Measurements from ENCODE around the gene NHERF1. TPM values are rescaled to one million over a fixed set of nuclear protein-coding genes. Genes with fewer than 3 reads are reported as not detected.

NHERF1 gene
- total RNA-seq, 2 experiments from 2014 or later = 241 to 244 TPM

DNA sequence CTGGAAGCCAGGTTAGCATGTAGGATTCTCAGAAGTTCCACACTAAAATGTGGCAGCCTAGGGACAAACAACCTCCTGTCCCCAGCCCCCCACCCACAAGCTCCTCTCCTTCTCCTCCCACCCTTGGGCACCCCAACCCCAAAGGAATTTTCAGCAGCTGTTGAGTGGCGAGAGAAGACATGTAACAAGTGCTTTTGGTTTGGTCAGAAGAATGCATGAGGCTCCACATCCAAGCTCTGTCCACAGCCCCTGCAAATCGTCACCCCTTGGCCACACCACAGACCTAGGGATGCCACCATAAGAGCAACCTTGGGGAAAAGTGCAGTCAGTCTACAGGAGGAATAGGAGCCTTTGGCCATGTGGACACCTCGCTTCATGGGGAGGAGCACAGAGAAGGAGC is 23.3 kb upstream of the NHERF1 start:
- no peak for DNase-seq
- no peak overlapping the region for H3K4me3 Mint-ChIP-seq
- H3K27me3 Mint-ChIP-seq = peaks cover 31% of the 10 kb centered on the region
- no peaks in the 10 kb centered on the region for H3K36me3 Mint-ChIP-seq
- POLR2A ChIA-PET = no interaction called here
- H3K4me1 Mint-ChIP-seq = peaks cover 7% of the 10 kb centered on the region
- no peak overlapping the region for H3K27ac Mint-ChIP-seq
- ATAC-seq (ENCODE audit: low read depth) = no peak
- no peaks in the 10 kb centered on the region for H3K9me3 Mint-ChIP-seq

DNA sequence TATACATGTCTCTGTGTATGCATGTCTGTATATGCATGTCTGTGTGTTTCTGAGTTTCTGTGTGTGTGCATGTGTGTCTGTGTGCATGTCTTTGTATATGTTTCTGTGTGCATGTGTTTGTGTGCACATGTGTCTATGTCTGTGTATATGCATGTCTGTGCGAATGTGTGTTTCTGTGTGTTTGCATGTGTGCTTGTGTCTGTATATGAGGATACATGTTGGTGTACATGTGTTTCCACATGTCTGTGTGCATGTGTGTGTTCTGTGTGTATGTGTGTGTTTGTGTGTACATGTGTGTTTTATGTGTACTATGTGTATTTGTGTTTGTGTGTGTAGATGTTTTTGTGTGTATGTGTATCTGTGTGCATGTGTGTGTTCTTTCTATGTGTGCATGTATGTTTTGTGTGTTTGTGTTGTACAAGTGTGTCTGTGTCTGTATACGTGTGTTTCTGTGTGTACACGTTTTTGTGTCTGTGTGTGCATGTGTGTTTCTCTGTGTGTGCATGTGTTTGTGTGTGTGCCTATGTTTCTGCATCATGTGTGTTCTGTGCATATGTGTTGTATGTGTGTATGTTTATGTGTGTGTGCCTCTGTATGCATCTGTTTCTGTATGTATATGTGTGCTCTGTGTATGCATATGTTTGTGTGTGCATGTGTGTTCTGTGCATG is 20.3 kb upstream of the NHERF1 start:
- Mint-ChIP-seq H3K27ac (no peak overlapping the region), H3K9me3 (no peaks in the 10 kb centered on the region), H3K4me3 (no peak overlapping the region), H3K36me3 (no peaks in the 10 kb centered on the region), H3K4me1 (peaks cover 17% of the 10 kb centered on the region), H3K27me3 (peaks cover 9% of the 10 kb centered on the region)
- POLR2A ChIA-PET = no interaction called here
- no peak for ATAC-seq (ENCODE audit: low read depth)
- no peak for DNase-seq

DNA sequence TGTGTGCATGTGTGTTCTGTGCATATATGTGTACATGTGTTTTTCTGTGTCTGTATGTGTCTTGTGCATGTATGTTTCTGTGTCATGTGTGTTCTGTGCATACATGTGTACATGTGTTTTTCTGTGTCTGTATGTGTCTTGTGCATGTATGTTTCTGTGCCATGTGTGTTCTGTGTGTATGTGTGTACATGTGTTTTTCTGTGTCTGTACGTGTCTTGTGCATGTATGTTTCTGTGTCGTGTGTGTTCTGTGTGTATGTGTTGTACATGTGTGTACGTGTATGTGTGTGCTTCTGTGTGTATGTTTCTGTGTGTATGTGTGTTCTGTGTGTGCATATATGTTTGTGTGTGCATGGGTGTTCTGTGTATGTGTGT is 19.7 kb upstream of the NHERF1 start:
- Mint-ChIP-seq H3K4me3 (no peak overlapping the region), H3K4me1 (peaks cover 17% of the 10 kb centered on the region), H3K27me3 (peaks cover 9% of the 10 kb centered on the region), H3K36me3 (no peaks in the 10 kb centered on the region), H3K27ac (no peak overlapping the region), H3K9me3 (no peaks in the 10 kb centered on the region)
- ATAC-seq (ENCODE audit: low read depth) (no peak), DNase-seq (no peak)
- POLR2A ChIA-PET = no interaction called here

DNA sequence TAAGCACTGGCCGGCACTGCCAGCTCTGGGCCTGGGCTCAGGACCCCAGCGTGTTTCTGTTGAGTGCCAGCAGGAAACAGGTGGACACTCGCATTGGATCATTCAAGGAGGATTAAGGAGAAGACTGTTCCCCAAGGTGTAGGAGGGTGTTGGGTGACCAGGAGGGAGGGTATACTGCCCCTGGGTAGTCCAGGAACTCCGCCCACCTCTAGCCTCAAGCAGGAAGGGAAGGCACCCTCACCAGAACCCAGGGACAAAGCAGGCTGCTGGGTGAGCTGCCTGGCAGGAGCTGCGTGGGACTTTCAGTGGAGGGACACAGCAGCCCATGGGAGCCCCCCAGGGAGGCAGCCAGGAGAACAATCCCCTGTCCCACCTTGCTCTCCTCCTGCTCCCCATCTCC is 19.1 kb upstream of the NHERF1 start:
- Mint-ChIP-seq H3K27me3 (peaks cover 10% of the 10 kb centered on the region), H3K4me3 (no peak overlapping the region), H3K9me3 (peaks cover 1% of the 10 kb centered on the region), H3K36me3 (no peaks in the 10 kb centered on the region), H3K27ac (no peak overlapping the region), H3K4me1 (peaks cover 14% of the 10 kb centered on the region)
- DNase-seq = no peak
- POLR2A ChIA-PET = no interaction called here
- no peak for ATAC-seq (ENCODE audit: low read depth)

DNA sequence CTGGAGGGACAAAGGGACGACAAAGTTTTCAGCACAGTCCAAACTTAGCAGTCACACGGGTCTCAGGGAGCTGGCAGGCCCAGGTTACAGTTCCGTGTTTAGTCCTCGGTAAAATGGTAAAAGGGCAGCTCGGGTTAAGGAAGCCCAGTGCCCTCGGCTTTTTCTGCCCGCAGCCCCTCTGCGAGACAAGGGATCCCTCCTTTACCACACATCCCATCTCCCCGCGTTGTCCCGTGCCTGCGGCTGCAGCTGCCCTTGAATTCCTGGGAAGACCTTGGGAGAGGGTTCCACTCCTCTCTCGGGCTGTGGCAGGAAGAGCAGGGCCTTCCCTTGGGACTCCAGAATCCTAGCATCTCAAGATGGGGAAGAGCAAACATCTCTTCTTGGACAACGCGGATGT is 18.6 kb upstream of the NHERF1 start:
- peaks cover 1% of the 10 kb centered on the region for H3K9me3 Mint-ChIP-seq
- H3K4me3 Mint-ChIP-seq = peak overlapping the region; percentile 14
- no peak for DNase-seq
- POLR2A ChIA-PET = no interaction called here
- peaks cover 17% of the 10 kb centered on the region for H3K4me1 Mint-ChIP-seq
- H3K27me3 Mint-ChIP-seq = peaks cover 12% of the 10 kb centered on the region
- H3K36me3 Mint-ChIP-seq = no peaks in the 10 kb centered on the region
- no peak for ATAC-seq (ENCODE audit: low read depth)
- no peak overlapping the region for H3K27ac Mint-ChIP-seq

DNA sequence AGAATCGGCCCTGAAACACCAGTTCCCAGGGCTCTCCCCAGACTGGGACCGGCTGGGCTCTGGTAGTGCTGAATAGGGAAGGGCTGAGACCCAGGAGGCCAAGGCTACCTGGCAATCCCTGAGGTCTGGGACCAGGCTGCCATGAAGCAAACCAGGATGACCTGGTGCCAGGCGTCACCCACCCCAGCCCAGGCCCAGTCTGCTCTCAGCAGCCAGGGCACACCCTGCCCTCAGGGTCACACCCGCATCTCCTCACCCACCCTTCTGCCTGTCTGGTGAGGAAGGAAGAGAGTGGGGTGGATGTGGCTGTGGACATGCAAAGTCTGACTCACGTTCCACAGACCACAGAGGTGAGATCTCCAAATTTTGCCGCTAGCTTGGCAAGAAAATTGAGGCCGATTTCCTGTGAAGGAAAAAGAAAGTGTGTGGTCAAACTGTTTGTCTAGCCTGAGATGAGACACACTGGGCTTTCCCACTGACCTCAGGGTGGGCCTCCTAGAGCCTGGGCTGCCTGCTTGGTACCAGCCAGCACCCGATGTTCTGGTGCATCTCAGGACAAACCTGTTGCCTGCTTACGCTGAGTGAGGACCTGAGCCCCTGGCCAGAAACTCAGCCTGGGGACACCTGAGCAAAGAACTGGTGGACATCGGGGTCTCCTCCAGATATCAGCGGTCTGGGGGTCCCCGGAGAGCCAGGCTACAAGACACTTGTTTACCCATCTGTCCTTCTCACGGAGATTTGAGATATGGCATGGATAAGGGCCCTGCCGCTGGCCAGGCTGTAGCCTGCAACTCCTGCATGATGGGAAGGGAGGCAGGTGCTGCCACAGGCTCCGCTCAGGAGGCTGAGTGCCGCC is 17.7 kb upstream of the NHERF1 start:
- H3K4me3 Mint-ChIP-seq = peak overlapping the region; percentile 37
- peak overlapping the region; percentile 46 for H3K27ac Mint-ChIP-seq
- POLR2A ChIA-PET = no interaction called here
- H3K4me1 Mint-ChIP-seq = peaks cover 21% of the 10 kb centered on the region
- H3K9me3 Mint-ChIP-seq = peaks cover 1% of the 10 kb centered on the region
- peak; percentile 62 for DNase-seq
- H3K27me3 Mint-ChIP-seq = peaks cover 13% of the 10 kb centered on the region
- peak; percentile 78 for ATAC-seq (ENCODE audit: low read depth)
- H3K36me3 Mint-ChIP-seq = no peaks in the 10 kb centered on the region

DNA sequence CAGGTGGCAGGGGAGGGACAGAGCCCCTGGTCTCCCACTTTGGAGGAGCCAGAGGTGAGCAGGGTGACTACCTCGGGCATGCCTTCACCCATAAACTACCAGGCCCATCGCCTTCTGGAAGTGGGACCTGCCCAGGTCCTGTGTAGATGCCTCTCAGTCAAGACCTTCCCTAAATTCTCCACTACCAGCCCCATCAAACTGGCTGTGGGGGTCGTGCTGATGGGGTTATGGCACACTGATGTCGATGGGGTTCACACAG is 17.2 kb upstream of the NHERF1 start:
- no peak overlapping the region for H3K27ac Mint-ChIP-seq
- H3K36me3 Mint-ChIP-seq = no peaks in the 10 kb centered on the region
- POLR2A ChIA-PET = no interaction called here
- peaks cover 23% of the 10 kb centered on the region for H3K4me1 Mint-ChIP-seq
- H3K9me3 Mint-ChIP-seq = peaks cover 1% of the 10 kb centered on the region
- peak overlapping the region; percentile 37 for H3K4me3 Mint-ChIP-seq
- DNase-seq (no peak), ATAC-seq (ENCODE audit: low read depth) (peak; percentile 11)
- H3K27me3 Mint-ChIP-seq = peaks cover 17% of the 10 kb centered on the region

DNA sequence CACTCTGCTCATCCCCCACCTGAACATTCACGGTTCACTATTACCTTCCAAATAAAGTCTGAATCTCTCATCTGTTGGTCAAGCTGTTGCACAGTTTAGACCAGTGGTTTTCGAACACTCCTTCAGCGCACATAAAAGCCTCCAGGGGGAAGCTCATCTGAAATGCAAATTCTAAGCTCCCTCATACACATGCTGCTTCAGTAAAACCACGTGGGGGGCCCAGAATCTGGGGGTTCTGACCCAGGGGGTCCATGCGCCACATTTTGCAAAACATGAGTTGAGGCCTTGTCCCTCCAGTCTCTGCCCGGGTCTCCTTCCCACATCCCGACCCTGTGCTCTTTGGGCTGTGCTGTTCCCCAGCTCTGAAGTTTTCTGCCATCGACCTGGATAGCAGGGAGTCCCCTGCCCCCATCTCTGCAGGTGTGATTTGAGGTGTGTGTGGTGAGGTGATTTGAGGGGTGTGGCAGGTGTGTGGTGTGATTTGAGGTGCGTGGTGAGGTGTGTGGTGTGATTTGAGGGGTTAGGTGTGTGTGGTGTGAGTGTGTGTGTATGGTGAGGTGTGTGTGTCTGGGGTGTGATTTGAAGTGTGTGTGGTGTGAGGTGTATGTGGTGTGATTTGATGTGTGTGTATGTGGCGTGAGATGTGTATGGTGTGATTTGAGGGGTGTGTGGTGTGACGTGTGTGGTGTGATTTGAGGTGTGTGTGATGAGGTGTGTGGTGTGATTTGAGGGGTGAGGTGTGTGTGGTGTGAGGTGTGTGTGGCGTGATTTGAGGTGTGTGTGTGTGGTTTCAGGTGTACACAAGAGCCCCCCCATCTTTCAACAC is 16.2 kb upstream of the NHERF1 start:
- Mint-ChIP-seq H3K9me3 (peaks cover 1% of the 10 kb centered on the region), H3K27ac (no peak overlapping the region), H3K27me3 (peaks cover 20% of the 10 kb centered on the region), H3K4me1 (peaks cover 26% of the 10 kb centered on the region), H3K4me3 (no peak overlapping the region), H3K36me3 (no peaks in the 10 kb centered on the region)
- no peak for DNase-seq
- ATAC-seq (ENCODE audit: low read depth) = no peak
- POLR2A ChIA-PET = no interaction called here

DNA sequence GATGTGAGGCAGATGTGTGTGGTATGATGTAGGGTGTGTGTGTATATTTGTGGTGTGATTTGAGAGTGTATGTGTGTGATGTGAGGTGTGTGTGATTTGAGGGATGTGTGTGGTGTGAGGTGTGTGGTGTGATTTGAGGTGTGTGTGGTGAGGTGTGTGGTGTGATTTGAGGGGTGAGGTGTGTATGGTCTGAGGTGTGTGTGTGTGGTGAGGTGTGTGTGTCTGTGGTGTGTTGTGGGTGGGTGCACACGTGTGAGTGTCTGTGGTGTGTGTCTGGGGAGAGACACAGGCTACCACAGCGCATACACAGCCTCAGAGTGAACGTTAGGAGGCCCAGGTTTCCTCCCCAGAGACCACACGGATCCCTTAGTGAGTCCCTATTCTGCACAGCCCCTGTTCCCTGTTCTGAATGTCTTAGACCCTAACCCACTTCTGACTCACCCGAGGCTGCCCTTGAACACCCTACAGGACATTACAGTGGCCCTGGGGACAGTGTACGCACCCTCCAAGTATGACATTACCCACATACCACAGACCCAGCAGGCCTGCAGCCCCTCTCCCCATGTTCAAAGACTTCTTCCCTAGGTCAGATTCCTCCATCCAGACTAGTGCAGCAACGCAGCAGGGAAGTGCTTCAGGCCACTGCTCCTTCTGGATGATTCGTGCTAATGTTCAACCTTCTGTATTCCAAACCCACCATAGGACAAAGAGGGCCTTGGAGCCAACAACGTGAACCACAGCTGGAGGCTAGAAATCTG is 14.9 kb upstream of the NHERF1 start:
- Mint-ChIP-seq H3K27ac (no peak overlapping the region), H3K9me3 (peaks cover 1% of the 10 kb centered on the region), H3K4me3 (no peak overlapping the region), H3K36me3 (no peaks in the 10 kb centered on the region), H3K4me1 (peaks cover 33% of the 10 kb centered on the region), H3K27me3 (peaks cover 20% of the 10 kb centered on the region)
- POLR2A ChIA-PET = no interaction called here
- ATAC-seq (ENCODE audit: low read depth) (no peak), DNase-seq (no peak)

DNA sequence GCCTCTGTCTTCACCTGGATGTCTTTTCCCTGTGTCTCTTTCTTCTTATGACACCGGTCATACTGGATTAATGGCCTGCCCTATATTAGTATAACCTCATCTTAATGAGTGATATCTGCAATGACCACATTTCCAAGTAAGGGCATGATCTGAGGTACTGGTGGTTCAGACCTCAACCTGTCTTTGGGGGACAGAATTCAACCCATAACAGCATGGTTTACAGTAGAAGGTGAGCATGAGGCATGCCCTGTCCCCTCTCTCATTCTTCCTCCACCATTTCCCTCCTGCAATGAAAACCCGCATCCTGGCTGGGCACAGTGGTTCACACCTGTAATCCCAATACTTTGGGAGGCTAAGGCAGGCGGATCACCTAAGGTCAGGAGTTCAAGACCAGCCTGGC is 14.2 kb upstream of the NHERF1 start:
- no peak overlapping the region for H3K4me3 Mint-ChIP-seq
- DNase-seq = no peak

DNA sequence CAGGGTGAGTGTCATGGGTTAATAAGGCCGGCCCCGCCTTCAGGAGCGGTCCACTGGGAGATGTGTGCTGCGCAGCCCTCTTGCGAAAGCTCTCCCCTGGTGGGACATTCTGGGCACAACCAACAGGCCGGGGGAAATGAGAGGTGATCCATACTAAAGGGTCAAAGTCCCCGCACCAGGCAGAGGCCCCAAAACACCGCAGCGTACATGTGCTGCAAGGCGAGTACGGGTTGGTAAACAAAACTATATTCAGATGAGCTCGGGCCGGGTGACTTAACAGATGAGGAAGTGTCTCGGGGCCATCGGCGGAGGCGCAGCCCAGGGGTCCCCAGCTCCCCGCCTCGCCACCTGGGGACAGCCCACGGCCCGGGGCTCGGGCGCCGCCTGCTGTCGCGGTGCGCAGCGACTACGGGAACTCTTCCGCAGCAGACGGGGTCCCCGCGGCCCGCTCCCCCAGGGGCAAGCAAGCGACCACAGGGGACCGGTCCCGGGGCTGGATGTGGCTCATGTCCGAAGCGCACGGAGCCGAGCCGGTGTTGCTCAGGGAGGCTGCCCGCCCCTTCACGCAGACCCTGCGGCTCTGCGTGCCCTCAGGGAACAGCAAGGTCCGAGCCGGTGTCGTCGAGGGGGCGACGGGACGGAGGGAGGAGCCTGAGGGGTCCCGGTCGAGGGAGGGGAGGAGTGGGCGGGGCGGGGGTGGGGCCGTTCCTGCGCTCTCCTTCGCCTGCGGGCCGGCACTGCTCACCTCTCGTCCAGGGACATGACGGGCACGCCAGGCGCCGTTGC is 11.7 kb upstream of the NHERF1 start, which contains the start of gene RAB37:
Gene RAB37 (plus strand): TSS at position 744 of the 786 bp plus-strand sequence. CDS start 17 bp downstream, at position 761.
- Mint-ChIP-seq H3K27ac (peak within 1 kb of the TSS; percentile 88), H3K27me3 (peaks cover 18% of the 10 kb centered on the region), H3K4me1 (peaks cover 41% of the 10 kb centered on the region), H3K36me3 (no peaks in the 10 kb centered on the region), H3K4me3 (peak within 1 kb of the TSS; percentile 87), H3K9me3 (peaks cover 1% of the 10 kb centered on the region)
- POLR2A ChIA-PET = interaction anchor here (0.7 to 4.3 kb wide), 9 partner anchors 10 to 170 kb away, joined by 3 to 50 read pairs (median 12); partner anchors contain the start of gene NAT9
- peak; percentile 16 for ATAC-seq (ENCODE audit: low read depth)
- peak; percentile 78 for DNase-seq

More for the DNA sequence above, 14.2 kb upstream of the NHERF1 start:
- H3K9me3 Mint-ChIP-seq = peaks cover 1% of the 10 kb centered on the region
- H3K4me1 Mint-ChIP-seq = peaks cover 40% of the 10 kb centered on the region
- no peak overlapping the region for H3K27ac Mint-ChIP-seq
- POLR2A ChIA-PET = no interaction called here
- no peak for ATAC-seq (ENCODE audit: low read depth)
- H3K27me3 Mint-ChIP-seq = peaks cover 20% of the 10 kb centered on the region
- H3K36me3 Mint-ChIP-seq = no peaks in the 10 kb centered on the region

DNA sequence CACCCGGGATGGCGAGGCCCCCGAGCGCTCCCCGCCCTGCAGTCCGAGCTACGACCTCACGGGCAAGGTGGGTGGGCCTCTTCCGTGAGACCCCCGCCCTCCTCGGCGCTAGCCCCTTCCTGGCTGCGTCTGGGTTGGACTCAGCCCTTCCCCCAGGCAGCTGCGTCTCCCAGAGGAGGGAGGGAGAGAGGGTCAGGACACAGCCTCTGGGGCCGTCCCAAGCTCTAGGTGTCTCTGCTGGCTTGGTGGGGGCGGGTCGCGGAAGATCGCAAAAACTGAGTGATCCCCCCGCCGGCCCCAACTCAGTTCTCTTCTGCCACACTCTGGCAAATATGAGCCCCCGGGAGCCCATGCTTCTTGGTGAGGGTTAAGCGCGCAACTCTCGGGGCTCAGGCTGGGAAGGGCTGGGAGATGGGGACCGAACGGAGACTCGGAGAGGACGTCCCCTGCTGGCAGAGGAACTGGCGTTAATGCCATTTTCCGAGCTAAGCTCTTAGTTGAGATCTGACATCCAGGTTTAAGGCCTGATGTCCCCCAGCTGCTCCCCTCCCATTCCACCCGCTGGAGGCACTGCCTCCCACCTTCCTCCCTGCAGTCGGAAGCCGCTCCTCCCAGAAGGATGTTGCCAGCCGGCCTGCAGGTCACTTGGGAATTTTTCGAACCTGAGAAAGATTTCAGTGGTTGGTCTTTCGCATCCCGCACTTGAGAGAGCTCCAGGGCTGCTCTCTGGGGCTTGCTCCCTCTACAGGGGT is 11.0 kb upstream of the NHERF1 start:
- Mint-ChIP-seq H3K27ac (peak overlapping the region; percentile 88), H3K4me1 (peaks cover 48% of the 10 kb centered on the region), H3K9me3 (peaks cover 1% of the 10 kb centered on the region), H3K4me3 (peak overlapping the region; percentile 87), H3K27me3 (peaks cover 18% of the 10 kb centered on the region), H3K36me3 (no peaks in the 10 kb centered on the region)
- DNase-seq = peak; percentile 63
- ATAC-seq (ENCODE audit: low read depth) = no peak
- POLR2A ChIA-PET = interaction anchor here (0.6 to 4.3 kb wide), 11 partner anchors 10 to 268 kb away, joined by 3 to 50 read pairs (median 4); partner anchors contain the start of gene NAT9
